Activated CD8-positive, alpha-beta memory T cell treated with anti-CD3 and anti-CD28 coated beads, Interleukin-2, amount 50 U/mL, for 1 hour (primary cell): ENCODE data around the gene IDH2.
"Not testable (repeated sequence)": the region's sequence is repeated elsewhere in the genome, so short reads cannot be mapped to it uniquely, and the experiment has no call there.

Source experiments
- DNase-seq: peaks from one replicate; pipeline ENCODE4 v3.0.0-alpha.2; 2020; ENCODE audit errors: extremely low read depth

IDH2 gene

GRCh38 chr15:90084876-90085423 is 17.3 kb downstream of the IDH2 start:
- no peak for DNase-seq

DNA sequence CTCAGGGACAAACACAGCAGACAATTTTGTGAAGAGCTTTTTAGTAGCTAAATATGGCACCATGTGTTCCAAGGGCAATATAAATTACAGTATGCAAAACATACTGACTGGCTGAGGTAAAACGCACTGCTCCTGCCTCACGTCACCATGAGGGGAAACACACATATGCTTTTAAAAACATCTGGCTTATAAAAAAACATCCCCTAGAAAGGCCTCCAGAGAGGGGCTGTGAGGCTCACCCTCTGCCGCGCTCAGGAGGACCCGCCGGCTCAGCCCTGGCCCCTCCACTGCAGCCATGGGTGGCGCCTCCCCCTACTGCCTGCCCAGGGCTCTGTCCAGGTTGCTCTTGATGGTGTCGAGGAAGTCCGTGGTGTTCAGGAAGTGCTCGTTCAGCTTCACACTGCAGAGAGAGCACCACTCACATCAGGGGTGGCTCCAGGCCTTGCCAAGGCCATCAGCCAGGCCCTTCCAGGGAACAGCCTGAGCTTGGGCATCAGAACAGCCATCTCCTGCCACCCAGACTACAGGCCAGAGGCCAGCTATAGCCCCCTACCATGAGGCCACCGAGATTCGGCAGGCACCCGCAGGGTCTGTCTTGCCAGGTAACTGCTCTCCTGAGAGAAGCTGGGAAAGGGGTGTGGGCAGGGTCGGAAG is 18.2 kb downstream of the IDH2 start:
- no peak for DNase-seq

DNA sequence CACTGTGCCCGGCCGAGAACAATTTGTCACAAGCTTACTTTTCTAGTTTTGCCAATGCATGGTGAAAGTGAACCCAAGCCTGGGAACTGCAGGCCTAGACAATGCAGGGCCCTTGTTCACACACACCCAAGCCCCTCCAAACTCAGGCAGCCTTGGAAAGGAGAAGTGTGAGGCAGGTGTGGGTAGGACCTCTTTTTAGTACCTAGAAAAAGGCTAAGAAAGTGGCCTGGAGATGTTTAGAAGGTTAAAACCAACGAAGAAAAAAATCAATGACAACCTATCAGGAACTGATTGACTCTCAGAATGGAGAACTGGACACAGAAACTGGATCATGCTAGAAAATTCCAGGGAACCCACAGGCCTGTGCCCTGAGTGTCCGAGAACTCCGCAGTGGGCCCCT is 18.8 kb downstream of the IDH2 start:
- DNase-seq = no peak

GRCh38 chr15:90082140-90082715 is 20.0 kb downstream of the IDH2 start:
- DNase-seq = no peak

DNA sequence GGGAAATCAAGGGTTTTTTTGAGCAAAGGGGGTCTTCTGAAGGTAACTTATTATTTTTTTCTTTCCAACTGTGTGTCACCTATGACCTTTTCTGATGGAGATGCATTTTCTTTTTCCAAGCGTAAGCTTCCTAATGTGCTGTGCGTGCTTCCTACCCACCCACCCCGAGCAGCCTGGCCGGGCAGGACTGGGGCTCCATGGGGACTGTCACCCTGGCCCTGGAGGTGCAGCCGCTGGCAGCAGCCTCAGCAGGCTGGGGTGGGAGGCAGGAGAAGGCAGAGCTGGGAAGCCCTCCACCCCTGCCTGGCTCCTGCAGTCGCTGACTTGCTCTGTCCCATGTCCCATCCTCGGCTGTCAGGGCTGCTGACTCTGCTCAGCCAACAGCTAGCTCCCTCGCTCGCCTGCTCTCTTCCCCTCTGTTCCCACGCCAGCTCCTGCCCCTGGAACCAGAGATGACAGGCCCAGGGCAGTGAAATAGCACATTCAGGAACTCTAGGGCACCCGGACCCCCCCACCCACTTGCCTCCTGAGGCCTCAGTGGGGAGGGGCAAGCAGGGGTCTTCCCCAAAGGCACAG is 21.4 kb downstream of the IDH2 start:
- no peak for DNase-seq

- no peak for DNase-seq
Measured at GRCh38 chr15:90080458-90080755, 21.9 kb downstream of the IDH2 start.

GRCh38 chr15:90079619-90080457 is 22.4 kb downstream of the IDH2 start:
- DNase-seq = no peak

- no peak for DNase-seq
Measured at GRCh38 chr15:90078965-90079364, 23.3 kb downstream of the IDH2 start.

DNA sequence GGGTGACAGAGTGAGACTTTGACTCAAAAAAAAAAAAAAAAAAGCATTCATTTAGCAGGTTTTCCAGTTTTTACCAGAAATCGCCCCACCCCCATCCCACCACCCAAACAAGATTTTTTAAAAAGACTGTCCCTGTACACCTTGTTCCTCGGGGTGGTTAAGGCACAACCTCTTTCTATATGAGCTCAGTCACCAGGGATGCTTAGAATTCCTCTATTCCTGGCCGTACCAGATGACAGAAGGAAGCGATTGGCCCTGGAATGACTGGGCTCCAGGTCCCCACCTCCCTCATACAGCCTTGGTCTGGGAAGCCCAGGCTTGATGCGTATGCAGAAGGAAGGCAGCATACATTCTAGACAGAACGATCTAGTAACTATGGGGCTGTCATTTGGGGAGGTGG is 25.6 kb downstream of the IDH2 start:
- no peak for DNase-seq

GRCh38 chr15:90075420-90076289 is 26.6 kb downstream of the IDH2 start:
- no peak for DNase-seq

DNA sequence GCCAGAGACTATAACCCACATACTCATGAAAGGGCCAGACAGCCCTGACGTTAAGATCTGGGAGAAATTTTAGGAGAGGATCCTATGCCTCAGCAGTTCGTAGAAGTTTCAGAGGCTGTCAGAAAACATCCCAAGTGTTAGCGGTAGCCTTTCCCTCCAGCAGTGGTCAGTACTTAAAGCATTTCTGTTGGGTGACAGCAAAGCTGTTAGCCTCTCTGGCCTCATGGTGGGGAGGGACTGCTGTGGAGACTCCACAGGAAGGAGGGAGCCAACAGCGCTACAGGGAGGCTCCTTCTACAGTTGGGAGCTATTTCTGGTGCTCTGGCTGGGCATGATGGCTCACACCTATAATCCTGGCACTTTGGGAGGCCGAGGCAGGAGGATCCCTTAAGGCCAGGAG is 27.4 kb downstream of the IDH2 start:
- no peak for DNase-seq

DNA sequence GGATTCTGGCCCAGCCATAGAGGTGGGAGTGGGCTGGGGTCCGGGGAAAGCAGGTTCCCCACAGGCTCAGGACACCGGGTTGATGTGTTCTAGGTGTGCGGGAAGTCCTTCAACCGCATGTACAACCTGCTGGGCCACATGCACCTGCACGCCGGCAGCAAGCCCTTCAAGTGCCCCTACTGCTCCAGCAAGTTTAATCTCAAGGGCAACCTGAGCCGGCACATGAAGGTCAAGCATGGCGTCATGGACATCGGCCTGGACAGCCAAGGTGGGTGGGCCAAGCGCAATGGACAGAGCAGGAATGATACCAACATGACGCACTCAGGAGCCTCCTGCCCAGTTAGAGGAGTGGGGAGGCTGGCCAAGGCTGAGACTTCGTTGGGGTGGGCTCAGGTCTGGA is 28.2 kb downstream of the IDH2 start:
- no peak for DNase-seq

- DNase-seq = no peak
Measured at GRCh38 chr15:90072978-90073640, 29.2 kb downstream of the IDH2 start.

DNA sequence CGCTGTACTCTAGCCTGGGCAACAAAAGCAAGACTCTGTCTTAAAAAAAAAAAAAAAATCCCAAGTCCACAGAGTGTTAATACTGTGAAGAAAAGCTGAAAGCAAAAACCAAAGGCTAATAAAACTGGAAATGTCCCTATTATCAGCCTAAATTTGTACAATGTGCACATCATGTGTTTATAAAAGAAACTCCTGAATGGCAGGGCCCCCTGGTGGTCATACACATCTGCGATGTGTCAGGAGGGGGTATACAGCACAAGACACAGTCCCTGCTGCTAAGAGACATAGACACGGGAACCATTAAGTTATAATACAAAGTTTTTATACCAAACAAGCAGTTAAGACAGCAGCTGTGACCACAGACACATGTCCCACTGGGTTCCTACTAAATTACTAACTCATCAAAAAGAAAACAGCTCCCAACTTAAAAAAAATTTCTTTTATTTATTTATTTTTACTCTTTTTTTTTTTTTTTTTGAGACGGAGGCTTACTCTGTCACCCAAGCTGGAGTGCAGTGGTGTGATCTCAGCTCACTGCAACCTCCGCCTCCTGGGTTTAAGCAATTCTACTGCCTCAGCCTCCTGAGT is 31.0 kb downstream of the IDH2 start:
- DNase-seq = peak; percentile 56

DNA sequence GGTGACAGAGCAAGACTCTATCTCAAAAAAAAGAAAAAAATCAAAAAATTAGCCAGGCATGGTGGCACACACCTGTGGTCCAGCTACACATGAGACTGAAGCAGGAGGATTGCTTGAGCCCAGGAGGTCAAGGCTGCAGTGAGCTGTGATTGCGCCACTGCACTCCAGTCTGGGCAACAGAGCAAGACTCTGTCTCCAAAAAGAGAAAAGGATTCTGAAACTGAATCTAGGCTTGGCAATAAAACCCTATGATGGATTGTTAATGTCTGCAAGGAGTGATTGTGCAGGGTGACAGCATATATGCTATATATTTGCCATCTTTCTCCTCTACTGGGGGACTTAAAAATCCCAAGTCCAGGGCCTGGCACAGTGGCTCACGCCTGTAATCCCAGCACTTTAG is 31.6 kb downstream of the IDH2 start:
- not testable (repeated sequence) for DNase-seq

GRCh38 chr15:90067953-90068606 is 34.2 kb downstream of the IDH2 start:
- DNase-seq = no peak

DNA sequence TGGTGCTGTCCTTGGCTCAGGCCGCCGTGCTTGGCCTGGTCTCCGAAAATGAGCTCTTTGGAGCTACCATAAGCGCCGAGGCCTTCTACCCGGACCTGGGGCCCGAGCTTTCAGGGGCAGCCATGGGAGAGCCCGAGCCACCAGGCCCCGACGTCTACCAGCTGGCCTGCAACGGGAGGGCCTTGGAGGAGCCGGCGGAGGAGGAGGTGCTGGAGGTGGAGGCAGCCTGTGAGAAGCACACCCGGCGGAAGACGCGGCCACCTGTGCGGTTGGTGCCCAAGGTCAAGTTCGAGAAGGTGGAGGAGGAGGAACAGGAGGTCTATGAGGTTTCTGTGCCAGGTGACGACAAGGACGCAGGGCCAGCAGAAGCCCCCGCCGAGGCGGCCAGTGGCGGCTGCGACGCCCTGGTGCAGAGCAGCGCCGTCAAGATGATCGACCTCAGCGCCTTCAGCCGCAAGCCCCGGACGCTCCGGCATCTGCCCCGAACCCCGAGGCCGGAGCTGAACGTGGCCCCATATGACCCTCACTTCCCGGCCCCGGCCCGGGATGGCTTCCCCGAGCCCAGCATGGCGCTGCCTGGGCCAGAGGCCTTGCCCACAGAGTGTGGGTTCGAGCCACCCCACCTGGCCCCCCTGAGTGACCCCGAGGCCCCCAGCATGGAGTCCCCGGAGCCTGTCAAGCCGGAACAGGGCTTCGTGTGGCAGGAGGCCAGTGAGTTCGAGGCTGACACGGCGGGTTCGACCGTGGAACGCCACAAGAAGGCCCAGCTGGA is 34.9 kb downstream of the IDH2 start:
- DNase-seq = no peak

- DNase-seq = no peak
Measured at GRCh38 chr15:90065682-90066049, 36.6 kb downstream of the IDH2 start.

- no peak for DNase-seq
Measured at GRCh38 chr15:90064911-90065681, 37.2 kb downstream of the IDH2 start.
